HT-29 (cell line): Measurements from ENCODE around the gene ABCB1. TPM values are rescaled to one million over a fixed set of nuclear protein-coding genes. Genes with fewer than 3 reads are reported as not detected.
"Not testable (repeated sequence)": the region's sequence is repeated elsewhere in the genome, so short reads cannot be mapped to it uniquely, and the experiment has no call there.

ENCODE experiments used
- DNase-seq: peaks from one replicate; pipeline ENCODE4 v3.0.0-alpha.2; 2015; ENCODE audit warnings: low spot score
- total RNA-seq: library from RNA; depleted of rRNA; stranded (reverse); fragments of >200 nt; shearing (Covaris generic); gene quantifications from 2 replicates; pipeline ENCODE4 v1.2.3, GENCODE V29; 2014

The ABCB1 gene
- total RNA-seq, 1 experiment from 2014 or later, result 0.13 TPM

DNA sequence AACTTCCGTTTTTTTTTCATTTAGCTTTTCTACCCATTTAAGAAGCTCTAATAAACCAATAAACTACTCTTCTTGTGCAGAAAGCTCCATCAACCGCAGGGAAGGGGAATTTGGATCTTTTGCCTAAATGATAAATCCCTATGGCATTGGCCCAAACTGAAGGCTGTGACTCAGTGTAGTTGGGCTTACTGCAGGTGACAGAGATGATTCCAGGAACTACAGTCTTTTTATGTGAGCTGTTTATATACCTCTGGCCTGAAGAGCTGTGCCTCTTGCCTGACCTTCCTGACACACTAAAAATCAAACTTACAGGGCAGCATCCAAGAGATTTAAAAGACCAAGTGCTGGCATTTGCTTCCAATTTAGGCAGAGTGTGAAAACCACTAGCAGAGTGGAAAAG lies 25.2 kb downstream of the ABCB1 start:
- DNase-seq, result no peak

DNA sequence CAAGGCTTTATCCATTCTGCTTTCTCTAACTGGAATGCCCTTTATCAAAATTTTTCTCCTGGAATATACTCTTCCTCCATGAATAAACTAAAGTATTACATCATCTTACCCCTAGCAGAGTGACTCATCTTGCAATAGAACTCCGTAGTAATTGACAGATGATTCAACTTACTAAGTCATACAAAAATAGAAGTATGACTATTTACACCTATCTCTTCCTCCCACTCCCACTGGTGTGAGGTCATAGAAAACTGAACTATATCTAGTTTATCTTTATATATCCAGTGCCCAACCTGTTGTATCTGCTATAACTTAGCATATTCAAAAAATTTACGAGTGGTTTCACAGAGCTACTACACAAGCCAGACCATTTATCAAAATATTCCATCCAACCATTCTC lies 26.1 kb downstream of the ABCB1 start:
- no peak for DNase-seq

DNA sequence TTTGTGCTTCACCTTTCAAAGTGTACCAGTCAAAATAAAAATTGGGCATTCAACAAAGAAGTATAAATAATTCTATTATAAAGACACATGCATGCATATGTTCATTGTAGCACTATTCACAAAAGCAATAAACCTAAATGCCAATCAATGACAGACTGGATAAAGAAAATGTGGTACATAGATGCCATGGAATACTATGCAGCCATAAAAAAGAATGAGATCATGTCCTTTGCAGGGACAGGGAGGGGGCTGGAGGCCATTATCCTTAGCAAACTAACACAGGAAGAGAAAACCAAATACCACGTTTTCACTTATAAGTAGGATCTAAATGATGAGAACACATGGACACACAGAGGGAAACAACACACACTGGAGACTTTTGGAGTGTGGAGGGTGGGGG lies 28.2 kb downstream of the ABCB1 start:
- DNase-seq, result not testable (repeated sequence)

DNA sequence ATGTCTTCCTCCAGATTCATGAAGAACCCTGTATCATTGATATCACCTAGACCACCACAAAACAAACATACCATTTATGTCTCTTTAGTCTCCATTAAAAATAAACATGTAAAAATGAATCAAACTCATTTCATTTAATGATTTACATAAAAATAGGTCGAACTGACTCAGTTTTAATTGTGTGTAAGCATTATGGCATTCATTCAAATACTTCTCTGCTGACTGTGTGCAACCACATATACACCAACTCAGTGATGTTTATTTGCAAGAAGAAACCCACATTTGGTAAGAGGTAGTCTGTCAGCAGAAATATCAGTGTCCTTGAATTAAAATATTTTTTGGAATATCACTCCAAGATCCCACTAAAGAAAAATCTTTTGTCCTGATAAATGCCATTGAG lies 30.5 kb downstream of the ABCB1 start:
- DNase-seq, result no peak

DNA sequence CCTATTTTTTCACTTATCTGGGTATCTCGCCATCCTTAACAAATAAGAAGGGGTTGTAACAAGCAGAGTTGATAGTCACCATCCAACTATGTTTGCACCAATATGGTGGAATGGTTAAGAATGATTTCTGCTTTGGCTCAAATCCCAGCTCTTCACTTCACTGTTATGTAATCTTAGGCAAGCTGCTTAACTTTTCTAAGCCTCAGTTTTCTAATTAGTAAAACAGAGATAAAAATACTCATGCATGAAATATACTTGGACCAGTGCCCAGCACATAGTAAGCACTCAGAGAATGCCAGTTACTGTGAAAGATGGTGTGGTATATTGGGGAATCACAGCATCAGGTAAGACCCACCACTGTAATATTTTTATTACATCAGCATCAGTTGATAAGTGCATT lies 33.6 kb downstream of the ABCB1 start:
- DNase-seq, result no peak

DNA sequence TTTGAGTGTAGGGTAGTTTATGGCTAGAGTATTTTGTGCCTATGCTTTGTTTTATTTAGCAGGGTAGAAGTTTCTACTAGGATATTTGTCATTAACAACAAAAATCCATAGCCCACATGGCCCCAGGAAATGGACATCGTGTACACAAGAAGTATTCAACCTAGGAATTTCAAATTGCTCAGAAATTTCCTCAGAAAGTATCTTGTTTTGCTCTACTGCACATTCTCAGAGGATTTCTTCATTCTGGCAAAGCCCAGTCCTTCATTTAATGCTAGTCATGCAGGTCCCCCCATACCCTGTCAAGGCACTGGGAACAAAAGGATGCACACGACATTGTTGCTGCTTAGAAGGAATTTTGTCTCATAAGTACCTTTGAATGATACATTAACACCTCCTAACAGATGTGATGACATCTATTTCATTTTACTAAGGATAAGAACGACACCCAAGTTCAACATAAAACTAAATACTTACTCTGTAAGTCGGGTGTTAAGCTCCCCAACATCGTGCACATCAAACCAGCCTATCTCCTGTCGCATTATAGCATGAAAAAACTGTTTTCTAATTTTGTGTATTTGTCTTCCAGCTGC lies 34.3 kb downstream of the ABCB1 start:
- no peak for DNase-seq

DNA sequence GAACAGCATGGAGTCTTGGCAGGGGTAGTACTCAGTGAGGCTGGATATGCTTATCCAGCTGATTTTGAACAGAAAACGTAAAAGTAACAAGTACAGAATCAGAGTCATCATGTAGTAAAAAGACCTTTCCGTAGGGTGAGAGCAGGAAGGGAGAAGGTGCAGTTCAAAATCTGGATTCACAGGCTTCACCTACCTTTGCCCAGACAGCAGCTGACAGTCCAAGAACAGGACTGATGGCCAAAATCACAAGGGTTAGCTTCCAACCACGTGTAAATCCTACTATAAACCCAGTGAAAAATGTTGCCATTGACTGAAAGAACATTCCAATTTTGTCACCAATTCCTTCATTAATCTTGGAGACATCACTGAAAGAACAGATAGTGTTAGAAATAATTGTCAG lies 34.8 kb downstream of the ABCB1 start:
- DNase-seq, result no peak

DNA sequence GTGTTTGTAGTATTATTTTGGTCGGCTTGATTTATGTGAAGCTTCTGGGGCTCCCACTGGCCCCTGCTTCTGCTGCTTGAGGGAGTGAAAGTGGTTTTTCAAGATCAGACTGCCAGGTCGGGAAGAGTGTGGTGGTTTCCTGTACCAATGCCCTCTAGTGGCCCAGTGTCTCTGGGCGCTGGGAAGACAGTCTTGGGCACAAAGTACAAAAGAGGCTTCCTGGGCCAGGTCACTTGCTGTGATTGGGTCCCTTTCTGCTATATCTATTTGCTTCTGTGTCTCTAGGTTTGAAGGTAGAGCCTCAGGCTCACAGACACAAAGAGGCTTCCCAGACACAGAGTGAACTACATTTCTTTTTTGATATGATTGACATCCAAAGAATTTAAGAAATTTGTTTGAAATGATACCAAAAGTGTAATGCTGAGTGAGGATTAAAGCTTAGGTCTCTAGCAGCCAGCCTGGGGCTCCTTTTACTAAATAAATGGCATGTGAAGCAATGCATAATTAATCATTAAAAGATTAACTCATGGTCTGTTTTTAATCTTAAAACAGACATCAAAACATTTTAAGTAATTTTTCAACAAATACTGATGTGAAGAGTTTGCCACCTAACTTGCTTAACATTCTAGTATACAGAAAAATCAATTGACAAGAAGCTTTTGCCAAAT lies 36.3 kb downstream of the ABCB1 start:
- peak; percentile 69 for DNase-seq

DNA sequence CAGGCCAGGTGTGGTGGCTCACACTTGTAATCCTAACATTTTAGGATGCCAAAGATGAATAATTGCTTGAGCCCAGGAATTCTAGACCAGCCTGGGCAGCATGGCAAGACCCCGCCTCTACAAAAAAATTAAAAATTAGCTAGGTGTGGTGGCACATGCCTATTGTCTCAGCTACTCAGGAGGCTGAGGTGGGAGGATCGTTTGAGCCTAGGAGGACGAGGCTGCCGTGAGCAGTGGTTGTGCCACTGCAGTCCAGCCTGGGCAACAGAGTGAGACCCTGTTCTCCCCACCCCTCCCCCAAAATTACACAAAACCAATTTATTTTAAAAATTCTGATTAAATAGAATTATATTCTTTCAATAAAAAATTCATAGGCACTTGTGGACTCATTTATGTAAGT lies 39.0 kb downstream of the ABCB1 start:
- DNase-seq, result no peak

DNA sequence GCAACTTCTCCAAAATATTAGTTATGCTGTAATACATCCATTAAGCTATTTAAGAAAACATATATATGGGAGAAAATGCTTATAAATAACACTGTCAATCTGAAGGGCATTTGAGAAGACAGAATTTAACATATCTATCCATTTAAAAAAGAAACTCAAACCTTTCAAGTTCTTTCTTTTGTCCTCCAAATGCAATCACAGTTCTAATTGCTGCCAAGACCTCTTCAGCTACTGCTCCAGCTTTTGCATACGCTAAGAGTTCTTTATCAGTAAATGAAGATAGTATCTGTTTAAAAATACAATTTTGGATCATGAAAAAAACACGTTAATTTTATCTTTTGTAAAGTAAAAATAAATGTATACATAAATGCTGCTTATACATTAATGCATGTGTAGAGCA lies 39.6 kb downstream of the ABCB1 start:
- DNase-seq, result no peak

DNA sequence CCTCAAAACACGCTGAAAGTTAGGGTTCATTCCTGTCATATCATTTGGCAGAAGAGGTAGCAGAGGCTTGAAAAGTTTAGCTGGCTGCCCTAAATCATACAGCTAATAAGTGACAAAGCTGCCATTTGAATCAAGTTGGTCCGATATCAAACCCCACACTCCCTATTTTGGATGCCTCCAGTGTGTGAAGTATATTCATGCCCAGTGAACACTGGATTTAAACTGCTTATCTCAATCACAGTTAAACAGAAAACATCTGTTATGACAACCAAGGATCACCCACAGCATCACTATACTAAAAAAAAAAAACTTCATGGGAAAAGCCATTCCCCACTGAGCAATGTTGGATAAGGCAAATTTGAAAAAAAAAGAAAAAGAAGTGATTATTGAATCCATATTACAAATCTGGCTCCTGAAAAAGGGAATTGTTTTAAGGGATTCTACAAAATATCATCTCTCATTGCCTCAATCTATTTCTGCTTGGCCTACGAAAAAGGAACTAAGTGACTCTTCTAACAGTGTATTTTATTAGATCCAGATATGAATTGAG lies 48.3 kb downstream of the ABCB1 start:
- no peak for DNase-seq

DNA sequence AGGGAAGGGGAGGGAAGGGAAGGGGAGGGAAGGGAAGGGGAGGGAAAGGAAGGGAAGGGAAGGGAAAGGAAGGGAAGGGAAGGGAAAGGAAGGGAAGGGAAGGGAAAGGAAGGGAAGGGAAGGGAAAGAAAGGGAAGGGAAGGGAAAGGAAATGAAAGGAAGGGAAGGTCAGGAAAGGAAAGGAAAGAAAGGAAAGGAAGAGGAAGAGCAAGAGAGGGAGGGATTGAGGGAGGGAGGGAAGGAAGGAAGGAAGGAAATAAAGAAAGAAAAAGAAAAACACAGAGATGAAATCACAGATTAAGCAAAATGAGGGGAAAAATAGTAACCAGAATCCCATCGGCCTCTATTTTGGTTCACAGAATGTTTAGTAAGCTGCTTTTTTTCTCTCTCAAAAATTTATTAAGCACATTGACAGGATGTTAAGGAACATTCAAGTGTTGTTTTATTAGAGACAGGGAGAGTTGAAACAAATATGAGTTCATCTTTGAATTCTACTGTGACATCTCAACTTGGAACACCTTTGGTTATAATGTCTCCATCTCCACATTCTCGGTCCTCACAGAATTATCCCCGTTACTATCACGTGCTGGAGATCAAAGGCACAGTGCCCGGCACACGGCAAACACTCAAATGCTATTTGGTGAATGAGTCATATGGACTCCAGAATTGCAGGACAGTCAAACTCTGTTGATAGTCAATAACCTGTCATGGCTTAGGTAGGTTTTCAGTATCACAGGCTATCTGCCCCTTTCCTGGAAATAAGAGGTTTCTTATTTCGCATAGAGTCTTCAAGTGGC lies 52.4 kb downstream of the ABCB1 start:
- DNase-seq, result no peak

DNA sequence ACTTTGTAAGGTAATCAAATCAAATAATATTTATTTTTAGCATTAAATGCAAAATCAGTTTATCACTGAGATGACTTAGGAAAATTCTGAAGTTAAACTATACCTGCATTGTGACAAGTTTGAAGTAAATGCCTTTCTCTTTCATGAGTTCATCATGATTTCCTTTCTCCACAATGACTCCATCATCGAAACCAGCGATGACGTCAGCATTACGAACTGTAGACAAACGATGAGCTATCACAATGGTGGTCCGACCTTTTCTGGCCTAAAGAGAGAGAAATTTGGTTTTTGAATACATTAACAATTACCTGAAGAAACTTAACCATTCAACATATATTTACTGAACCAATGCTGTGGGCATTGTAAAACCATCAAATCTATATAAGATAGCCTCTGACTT lies 54.9 kb downstream of the ABCB1 start:
- no peak for DNase-seq

DNA sequence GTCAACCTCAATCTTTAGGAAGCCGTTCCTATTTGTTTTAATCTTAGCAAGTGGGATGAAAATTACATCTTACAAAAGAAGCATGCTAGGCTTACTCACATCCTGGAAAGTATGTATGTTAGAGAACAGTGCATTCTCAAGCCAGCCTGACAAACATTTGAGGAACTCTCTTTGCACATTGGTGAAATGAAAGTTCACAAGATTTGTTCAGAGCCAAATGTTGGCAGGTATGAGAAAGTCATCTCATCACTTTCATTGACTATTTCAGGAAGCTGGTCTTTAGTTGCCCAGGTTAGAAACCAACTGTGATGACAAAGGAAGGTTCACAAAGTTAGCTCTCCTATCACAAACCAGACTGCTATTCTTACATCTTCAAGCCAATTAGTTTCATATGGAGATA lies 57.1 kb downstream of the ABCB1 start:
- DNase-seq, result no peak

DNA sequence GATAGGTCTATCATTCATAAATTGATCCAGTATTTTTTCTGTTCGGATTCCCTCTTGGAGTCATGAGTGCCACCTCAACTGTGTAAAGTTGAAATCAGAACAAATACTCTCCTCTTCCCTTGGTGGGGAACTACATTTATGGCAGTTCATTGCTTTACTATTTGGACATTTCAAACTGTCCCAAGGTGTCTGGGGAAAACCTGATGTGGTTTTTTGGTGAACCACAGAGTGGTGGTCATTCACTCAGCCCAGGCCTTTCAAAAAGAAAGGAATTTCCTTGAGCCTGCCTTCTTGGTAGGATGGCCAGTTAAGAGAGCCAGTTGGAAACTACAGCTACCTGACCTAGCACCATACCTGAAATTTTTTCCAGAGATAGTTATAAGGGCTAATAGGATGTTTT lies 59.0 kb downstream of the ABCB1 start:
- DNase-seq, result no peak

DNA sequence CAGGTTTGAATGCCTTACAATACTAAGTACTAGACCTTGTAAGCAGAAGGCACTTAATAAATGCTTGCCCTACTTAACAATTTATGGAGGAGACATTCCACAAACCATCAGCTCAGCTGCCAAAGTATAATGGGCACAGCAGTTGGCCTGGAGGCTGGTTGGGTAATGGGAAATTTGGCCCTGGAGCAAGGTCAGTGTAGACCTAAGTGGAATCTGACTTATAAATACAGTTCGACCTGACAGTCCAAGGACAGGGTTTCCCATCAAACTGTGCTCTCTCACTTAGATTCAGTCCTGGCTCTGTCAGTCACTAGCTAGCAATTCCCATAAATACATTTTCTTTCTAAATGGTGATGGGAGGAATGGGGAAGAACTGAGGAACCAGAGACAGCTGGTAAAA lies 62.6 kb downstream of the ABCB1 start:
- DNase-seq, result no peak

DNA sequence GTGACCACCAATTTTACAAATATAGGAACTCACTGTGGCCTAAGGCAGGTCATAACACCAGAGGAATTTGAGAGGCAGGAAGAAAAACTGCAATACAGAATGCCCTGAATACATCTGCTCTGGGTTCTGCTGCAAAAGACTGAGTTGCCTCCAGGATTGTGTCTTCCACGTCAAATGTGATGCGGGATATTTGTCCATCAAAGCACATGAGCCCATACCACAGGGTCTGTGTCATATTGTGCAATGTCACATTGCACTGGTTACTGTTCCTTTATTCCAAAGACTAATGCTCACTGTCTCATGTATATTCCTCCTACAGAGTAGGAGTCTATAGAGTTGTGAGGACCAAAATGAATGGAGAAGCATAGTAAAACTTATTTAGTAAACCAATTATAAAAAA lies 66.6 kb downstream of the ABCB1 start:
- no peak for DNase-seq

DNA sequence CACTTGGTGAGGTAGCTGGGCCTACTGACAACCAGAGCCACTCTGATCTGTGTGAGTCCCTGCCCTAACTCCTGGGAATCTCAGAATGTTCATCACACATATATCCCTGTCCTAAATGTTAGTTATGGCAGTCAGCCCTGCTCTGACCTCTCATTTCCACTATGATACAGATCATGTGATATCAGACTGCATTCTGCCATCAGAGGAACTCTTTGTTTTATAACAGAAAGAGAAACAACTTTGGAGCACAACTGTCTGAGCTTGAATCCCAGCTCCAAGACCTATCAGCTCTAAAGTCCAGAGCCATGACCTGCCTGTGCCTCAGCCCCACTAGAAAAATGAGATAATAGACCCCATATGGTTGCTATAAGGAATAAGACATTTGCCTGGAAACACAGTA lies 70.6 kb downstream of the ABCB1 start:
- no peak for DNase-seq

DNA sequence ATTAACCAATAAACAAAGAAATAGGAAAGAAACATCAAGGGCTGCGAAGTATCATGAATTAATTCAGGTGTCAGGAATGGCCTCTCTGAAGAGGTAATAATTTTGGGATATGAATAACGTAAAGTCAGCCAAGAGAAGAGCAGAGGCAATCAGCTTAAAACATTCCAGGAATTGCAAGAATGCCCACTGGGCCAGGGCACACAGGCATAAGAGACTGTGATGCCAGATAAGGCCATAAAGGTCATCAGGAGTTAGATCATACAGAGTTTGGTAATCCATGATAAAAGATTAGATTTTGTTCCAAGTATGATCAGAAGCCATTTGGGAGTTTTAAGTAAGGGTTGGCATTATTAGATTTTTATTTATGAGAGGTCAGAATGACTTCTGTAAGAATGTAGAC lies 72.0 kb downstream of the ABCB1 start:
- DNase-seq, result no peak

DNA sequence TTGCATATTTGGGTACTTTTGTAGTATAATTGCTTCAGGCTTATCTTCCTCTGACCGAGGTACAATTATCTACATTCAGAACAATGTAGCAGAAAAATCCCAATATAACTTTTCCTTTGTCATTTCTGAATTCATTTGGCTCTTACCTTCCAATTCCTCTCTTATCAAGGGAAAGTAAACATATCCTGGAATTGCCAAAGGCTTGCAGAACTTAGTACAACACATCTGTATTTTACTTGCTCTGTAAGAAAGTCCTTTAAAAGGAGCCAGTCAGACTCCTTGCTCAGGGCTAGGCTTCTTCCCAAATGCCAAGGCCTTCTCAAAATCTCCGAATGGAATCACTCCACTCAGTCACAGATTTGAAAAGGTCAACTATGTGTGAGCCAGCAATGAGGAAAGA lies 81.9 kb downstream of the ABCB1 start:
- DNase-seq, result no peak

DNA sequence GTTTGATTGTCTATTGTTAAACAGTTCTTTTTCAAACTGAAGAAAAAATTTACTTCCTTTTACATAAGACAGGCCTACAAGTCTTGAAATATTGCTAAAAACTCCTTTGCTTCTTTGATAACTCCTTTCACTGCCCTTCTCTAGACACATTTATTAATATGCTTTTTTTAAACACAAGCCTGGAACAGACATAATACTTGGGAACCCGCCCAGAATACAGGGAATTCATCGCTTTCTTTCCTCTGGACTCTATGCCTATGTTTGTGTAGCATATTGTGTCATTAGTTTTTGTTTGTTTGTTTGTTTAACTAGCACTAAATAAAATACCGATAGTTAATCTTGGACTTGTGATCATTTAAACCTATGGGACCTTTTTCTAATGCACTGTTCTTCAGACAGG lies 82.8 kb downstream of the ABCB1 start:
- no peak for DNase-seq

DNA sequence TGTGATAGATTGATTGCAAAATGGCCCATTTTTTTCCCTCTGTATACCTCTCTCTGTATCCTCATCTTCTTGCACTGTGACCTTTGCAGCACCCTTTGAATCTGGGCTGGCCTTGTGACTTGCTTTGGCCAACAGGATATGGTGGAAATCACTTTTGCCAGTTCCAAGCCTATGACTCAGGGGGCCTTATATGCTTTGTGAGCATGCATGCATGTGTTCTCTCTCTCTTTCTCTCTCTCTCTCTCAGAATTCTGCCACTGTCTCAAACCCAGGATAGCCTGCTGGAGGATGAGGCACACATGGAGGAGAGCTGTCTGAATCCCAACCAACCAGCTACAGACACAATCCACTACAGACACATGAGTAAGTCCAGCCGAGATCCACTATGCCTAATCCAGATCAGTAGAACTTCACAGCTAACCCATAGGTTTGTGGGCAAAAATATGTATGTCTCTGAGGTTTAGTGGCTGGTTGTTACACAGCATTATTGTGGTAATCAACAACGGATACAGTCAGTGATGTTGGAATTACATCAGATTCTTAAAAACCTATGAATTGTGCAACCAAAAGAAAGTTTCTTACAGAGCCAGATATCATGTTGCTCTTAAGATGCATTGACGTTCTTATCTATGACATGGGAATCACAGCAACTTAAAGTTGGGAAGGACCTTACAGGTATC lies 83.4 kb downstream of the ABCB1 start:
- DNase-seq, result no peak
